Activated naive CD4-positive, alpha-beta T cell treated with anti-CD3 and anti-CD28 coated beads, Interleukin-2, amount 50 U/mL, for 16 hours (primary cell): ENCODE results near the gene TMTC3.
"Not testable (repeated sequence)": the region's sequence is repeated elsewhere in the genome, so short reads cannot be mapped to it uniquely, and the experiment has no call there.

Experiments used
- DNase-seq: peaks from one replicate; pipeline ENCODE4 v3.0.0-alpha.2; 2020

TMTC3 gene

DNA sequence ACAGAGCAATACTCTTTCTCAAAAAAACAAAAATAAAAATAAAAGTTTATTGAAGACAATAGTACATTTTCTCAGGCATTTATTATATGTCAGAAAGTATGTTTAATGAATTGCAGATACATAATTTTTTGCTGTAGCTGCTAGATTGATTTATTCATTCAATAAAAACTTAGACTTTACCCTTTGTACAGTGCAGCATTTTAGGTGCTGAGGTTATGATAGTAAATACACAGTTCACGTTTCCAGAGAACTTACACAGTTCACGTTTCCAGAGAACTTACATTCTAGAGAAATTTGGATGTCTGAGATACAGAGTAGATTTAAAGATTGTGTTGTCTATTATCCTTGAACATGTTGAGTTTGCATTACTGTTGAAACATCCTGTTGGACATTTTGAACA is 25.3 kb downstream of the TMTC3 start:
- DNase-seq = no peak

DNA sequence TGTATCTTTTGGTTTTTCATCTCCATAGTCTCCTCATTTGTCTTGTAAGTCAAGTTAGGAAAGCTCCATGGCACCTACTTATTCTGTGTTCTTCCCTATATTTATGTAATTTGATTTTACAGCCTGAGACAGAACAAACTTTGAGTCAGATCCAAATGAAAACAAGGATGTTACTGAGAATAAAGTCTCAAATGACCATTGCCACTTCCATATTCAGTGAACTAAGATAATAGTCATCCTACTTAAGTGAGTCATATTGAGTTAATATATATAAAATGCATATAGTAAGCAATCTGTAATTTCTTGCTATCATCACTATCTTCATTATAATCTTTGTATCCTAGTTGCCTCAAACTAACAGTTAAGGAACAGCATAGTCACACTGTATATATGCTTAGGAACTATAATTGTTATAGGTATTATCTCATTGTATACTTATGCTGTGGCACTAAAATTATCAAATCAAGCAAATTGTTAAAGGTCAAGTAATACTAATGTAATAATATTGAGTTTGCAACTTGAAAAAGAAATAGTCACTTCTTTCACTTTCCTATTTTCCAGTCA is 30.8 kb downstream of the TMTC3 start:
- DNase-seq = no peak

DNA sequence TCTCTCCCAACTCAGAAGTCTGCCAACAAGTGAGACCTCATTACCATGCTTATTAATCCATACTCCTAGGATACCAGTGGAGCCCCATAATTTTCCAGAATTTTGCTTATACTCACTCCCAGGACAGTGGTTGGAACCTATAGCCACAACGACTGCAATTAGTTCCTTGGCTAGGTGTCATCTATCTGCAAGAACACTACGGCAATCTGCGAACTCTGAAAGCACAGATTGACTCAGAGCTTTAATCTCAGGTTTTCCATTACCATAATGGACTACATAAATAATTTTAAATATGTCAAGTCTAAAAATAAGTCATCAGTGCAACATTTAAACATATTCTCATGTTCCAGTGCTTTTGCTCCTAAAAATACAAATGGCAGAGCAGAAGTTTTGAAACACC is 33.4 kb downstream of the TMTC3 start:
- no peak for DNase-seq

DNA sequence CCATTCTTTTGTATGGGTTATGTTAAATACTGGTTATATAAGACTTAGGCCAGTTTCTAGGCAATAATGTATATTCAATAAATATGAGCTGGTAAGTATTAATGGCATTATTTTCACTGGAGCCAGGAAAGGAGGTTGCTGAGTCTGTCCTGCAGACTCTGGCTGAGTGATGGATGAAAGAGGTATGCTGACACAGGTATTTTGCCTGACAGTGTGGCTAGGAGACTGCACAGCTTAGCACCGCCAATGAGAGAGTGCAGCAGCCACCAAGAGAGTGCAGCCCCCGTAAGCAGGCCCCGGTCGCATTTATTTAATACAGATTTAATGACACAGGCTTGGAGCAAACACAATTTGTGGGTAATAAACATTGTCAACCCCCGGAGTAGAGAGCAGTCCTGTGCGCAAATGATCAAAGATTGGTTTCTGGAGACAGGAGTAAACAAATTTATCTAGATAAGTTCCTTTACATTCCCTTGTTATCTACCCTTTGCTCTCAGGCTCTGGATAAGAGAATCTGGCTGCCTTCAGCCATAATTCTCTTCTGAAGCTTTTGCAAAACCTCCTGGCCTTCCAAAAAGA is 37.4 kb downstream of the TMTC3 start:
- no peak for DNase-seq

- no peak for DNase-seq
Observed at GRCh38 chr12:88181881-88182280, 39.8 kb downstream of the TMTC3 start.

- DNase-seq = no peak
Observed at GRCh38 chr12:88182416-88182815, 40.3 kb downstream of the TMTC3 start.

GRCh38 chr12:88184196-88184595 is 42.1 kb downstream of the TMTC3 start:
- DNase-seq = no peak

DNA sequence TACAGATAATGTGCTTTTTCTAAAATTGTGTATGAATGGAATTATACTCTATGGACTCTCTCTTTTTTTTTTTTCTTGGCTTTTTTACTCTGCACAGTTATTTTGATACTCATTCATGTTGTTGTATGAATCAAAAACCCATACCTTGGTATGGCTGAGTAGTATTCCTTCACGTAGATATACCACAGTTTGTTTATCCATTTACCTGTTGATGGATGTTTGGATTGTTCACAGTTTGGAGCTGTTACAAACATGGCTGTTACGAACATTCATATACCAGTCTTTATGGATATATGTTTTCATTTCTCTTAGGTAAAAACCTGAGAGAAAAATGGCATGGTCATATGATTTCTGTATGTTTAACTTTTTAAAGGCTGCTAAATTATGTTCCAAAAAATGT is 43.2 kb downstream of the TMTC3 start:
- no peak for DNase-seq

DNA sequence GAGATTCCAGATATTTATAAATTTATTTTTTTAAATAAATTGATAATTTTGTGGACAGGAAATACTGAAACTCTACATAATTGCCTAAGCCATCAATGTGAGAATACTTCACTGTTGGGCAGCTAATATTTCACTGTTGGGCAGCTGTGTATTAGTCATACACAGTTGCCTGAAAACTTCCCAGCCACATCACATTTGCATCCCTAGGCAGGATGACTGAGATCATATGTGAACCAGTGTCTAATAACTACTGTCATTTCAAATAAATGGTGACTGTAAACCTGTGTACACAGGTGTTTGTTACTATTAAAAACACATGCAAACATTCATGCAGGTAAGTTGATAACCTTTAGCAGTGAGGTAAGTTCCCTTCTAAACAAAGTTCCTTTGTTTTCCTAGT is 43.9 kb downstream of the TMTC3 start:
- no peak for DNase-seq

GRCh38 chr12:88187571-88187970 is 45.5 kb downstream of the TMTC3 start:
- no peak for DNase-seq

- no peak for DNase-seq
Observed at GRCh38 chr12:88188180-88188579, 46.1 kb downstream of the TMTC3 start.

DNA sequence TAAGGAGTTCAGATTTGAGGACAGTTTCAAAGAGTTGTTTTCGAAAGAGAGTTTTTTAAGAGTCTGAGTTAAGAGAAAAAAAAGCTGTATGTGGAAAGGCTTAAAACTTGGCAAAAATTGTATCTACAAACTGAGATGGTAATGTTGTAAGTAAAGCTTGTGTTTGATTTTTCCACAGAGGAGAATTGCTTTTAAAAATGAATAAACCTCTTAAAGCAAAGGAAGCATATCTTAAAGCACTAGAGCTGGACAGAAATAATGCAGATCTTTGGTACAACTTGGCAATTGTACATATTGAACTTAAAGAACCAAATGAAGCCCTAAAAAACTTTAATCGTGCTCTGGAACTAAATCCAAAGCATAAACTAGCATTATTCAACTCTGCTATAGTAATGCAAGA is 50.3 kb downstream of the TMTC3 start:
- DNase-seq = no peak

- DNase-seq = no peak
Observed at GRCh38 chr12:88194868-88195267, 52.8 kb downstream of the TMTC3 start.

GRCh38 chr12:88200029-88200428 is 57.9 kb downstream of the TMTC3 start:
- DNase-seq = no peak

GRCh38 chr12:88202500-88202899 is 60.4 kb downstream of the TMTC3 start:
- DNase-seq = no peak

DNA sequence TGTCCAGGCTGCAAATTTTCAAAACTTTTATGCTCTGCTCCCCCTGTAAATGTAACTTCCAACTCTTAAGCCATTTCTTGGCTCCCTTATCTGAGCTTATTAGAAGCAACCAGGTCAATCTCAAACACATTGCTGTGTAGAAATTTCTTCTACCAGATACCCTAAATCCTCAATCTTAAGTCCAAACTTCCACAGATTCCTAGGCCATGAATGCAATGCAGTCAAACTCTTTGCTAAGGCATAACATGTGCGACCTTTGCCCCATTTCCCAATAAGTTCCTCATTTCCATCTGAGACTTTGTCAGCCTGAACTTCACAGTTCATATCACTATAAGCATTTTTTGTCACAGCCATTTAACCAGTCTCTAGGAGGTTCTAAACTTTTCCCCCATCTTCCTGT is 64.5 kb downstream of the TMTC3 start:
- DNase-seq = no peak

GRCh38 chr12:88207921-88208620 is 66.0 kb downstream of the TMTC3 start:
- no peak for DNase-seq

DNA sequence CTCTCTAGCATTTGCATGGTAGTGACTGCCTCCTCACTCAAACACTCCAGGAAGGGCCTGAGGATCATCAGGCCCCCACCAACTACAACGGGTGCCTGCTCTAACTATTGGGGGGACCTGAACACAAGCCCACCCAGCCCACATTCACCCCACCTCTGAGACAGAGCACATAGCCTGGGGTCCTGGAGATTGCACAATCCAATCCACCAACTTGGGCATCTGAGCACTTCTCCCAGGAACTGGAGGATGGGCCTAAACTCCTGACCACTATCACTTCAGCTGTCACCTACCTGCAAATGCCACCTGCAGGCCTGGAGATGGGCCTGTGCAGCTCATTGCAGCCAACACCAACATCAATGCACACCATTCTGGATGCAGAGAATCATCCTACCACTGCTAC is 66.6 kb downstream of the TMTC3 start:
- no peak for DNase-seq

DNA sequence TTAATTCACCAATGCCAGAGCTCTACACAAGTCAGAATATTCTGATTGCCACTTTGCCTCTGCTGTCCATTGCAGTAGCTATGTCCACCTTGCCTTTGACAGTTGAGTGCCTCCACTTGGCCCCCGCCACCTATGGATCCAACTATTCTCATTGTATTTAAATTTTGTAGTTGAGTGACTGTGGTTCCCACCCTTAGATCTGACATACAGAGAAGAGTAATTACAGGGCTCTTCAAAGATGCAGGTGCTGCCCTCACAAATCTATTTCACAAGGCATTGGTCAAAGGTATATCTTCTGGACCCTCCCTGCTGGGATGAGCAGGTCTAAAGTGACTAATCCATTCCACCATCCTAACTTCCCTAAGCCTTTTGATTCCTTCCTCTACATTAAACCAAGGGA is 68.2 kb downstream of the TMTC3 start:
- DNase-seq = not testable (repeated sequence)

DNA sequence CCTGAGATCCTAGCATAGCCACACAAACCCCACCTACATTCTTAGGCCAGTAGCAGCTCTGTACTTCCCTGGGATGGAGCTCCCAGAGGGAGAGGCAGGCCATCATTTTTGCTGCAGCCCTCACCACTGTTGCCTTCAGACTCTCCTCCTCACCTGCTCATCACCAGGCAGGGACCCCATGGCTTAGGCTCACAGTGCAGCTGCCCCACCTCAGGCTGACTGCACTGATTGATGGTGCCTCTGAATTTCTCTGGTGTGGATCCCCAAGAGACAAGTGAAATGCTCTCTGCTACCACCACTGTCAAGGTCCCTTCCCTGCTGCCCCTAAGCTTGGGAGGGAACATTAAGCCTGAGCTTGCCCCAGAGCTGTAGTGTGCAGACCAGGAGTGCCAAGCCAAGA is 76.2 kb downstream of the TMTC3 start:
- no peak for DNase-seq

GRCh38 chr12:88219861-88220260 is 77.8 kb downstream of the TMTC3 start:
- DNase-seq = no peak

- no peak for DNase-seq
Observed at GRCh38 chr12:88223519-88223918, 81.4 kb downstream of the TMTC3 start.

- DNase-seq = no peak
Observed at GRCh38 chr12:88225776-88226175, 83.7 kb downstream of the TMTC3 start.

DNA sequence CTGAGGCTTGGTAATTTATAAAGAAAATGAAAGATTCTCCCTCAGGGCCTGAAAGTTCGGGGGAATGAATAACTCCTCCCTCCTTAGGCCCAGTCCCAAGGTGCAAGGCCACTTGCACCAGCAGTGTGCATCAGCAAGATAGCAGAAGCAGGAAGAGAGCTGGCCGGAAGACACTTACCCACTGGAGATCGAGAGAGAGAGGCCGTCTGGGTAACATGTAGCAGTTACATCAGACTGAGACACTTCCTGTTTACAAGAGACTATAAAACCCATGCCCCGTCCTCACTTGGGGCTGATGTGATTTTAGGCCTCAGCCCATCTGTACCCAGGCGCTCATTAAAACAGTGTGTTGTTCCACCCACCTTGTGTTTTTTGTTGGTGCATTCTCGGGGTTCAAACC is 85.2 kb downstream of the TMTC3 start:
- no peak for DNase-seq

DNA sequence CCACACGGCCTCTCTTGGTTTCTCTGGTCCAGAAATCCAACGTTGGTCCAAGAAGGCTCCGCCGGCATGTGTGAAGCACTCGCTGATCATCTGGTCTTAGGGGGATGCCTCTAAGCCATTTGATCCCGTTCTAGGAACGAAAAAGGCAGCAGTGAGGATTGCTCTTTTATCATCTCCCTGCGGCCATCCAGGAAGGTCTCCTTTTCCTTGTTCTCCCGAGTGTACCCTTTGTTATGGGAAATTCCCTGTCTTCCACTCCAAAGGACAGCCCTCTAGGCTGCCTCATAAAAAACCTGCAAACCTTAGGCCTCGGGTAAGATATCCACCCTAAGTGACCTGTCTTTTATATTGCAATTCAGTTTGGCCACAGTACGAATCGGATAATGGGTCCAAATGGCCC is 85.8 kb downstream of the TMTC3 start:
- no peak for DNase-seq
